Dermis lymphatic vessel endothelial cell (primary cell): Measurements from ENCODE around the gene TOLLIP. TPM values are rescaled to one million over a fixed set of nuclear protein-coding genes. Genes with fewer than 3 reads are reported as not detected.

Source experiments
- total RNA-seq: library from RNA; depleted of rRNA; stranded (reverse); fragments of >200 nt; gene quantifications from 2 replicates; pipeline ENCODE4 v1.2.1, GENCODE V29; 2014

Gene TOLLIP
- total RNA-seq: 18.1 and 22.6 TPM in 2 replicates

GRCh38 chr11:1309498-1310317 lies at the start of gene TOLLIP:
Gene TOLLIP (minus strand): TSS chr11:1309632. CDS start chr11:1309498, 134 bp downstream.

Other genes starting within 250 kb of the TOLLIP start
- not detected in 2 replicates for gene MUC2, start 234.8 kb downstream of the TOLLIP start, total RNA-seq
- gene MUC5AC, start 151.7 kb downstream of the TOLLIP start, total RNA-seq: not detected in 2 replicates
- not detected in 2 replicates for gene MUC5B, start 86.6 kb downstream of the TOLLIP start, total RNA-seq
- 0.17 and 0.33 TPM in 2 replicates for gene BRSK2, start 80.3 kb upstream of the TOLLIP start, total RNA-seq
- 46.8 and 48.5 TPM in 2 replicates for gene MOB2, start 177.1 kb upstream of the TOLLIP start, total RNA-seq